ENCODE results near the gene DAB2IP.

Gene DAB2IP

GRCh38 chr9:121707477-121708424 is 56.3 kb downstream of the DAB2IP start:
- no peak for DNase-seq

GRCh38 chr9:121708768-121709488 is 57.5 kb downstream of the DAB2IP start:
- DNase-seq, result no peak

- DNase-seq, result no peak
These were observed 58.4 kb downstream of the DAB2IP start for GRCh38 chr9:121709798-121710197.

- no peak for DNase-seq
These were observed 59.8 kb downstream of the DAB2IP start for GRCh38 chr9:121711281-121711680.

GRCh38 chr9:121711797-121712196 is 60.4 kb downstream of the DAB2IP start:
- DNase-seq, result no peak

GRCh38 chr9:121713400-121714070 is 62.1 kb downstream of the DAB2IP start:
- no peak for DNase-seq

GRCh38 chr9:121714075-121714705 is 62.8 kb downstream of the DAB2IP start:
- DNase-seq, result no peak

GRCh38 chr9:121714873-121715272 is 63.4 kb downstream of the DAB2IP start:
- DNase-seq, result no peak

- DNase-seq, result no peak
These were observed 65.9 kb downstream of the DAB2IP start for GRCh38 chr9:121717141-121717991.

GRCh38 chr9:121718084-121718483 is 66.7 kb downstream of the DAB2IP start:
- no peak for DNase-seq

GRCh38 chr9:121718501-121718900 is 67.1 kb downstream of the DAB2IP start:
- DNase-seq, result no peak

- no peak for DNase-seq
These were observed 69.0 kb downstream of the DAB2IP start for GRCh38 chr9:121720311-121721057.

GRCh38 chr9:121721058-121721350 is 69.6 kb downstream of the DAB2IP start:
- no peak for DNase-seq

GRCh38 chr9:121721770-121722169 is 70.3 kb downstream of the DAB2IP start:
- DNase-seq, result no peak

GRCh38 chr9:121725008-121725775 is 73.8 kb downstream of the DAB2IP start:
- DNase-seq, result no peak

- no peak for DNase-seq
These were observed 76.0 kb downstream of the DAB2IP start for GRCh38 chr9:121727295-121728020.

GRCh38 chr9:121728916-121729315 is 77.5 kb downstream of the DAB2IP start:
- DNase-seq, result no peak

GRCh38 chr9:121729769-121730562 is 78.5 kb downstream of the DAB2IP start:
- no peak for DNase-seq

- DNase-seq, result no peak
These were observed 79.7 kb downstream of the DAB2IP start for GRCh38 chr9:121731090-121731489.
